GM13977 (cell line): ENCODE data around the gene KRT74.

Experiments used
- DNase-seq: peaks from one replicate; pipeline ENCODE4 v3.0.0; 2012; ENCODE audit warnings: low spot score
- CTCF ChIP-seq: IDR thresholded peaks from 2 replicates; pipeline ENCODE4 v1.5.1; 2012; ENCODE audit warnings: mild to moderate bottlenecking, control low read depth; ENCODE audit not compliant: insufficient read depth; ENCODE audit errors: extremely low read depth, missing control alignments
- in situ Hi-C: fragments of 300-500 bp; cut with MboI; formaldehyde crosslinking; loops from one replicate; pipeline ENCODE4 v1.12.0; 2022; ENCODE audit warnings: low sequenced_read_pairs, low pct_unique_long_range_greater_than_20kb, mixed read lengths, inconsistent platforms; ENCODE audit not compliant: unreplicated experiment

KRT74 gene

GRCh38 chr12:52558781-52559445 is 14.7 kb downstream of the KRT74 start:
- no peak for TF ChIP-seq CTCF
- DNase-seq: no peak
- in situ Hi-C loops: no loop called here

GRCh38 chr12:52557476-52557875 is 16.2 kb downstream of the KRT74 start:
- in situ Hi-C loops: no loop called here

GRCh38 chr12:52555577-52555976 is 18.1 kb downstream of the KRT74 start:
- no peak for TF ChIP-seq CTCF
- no peak for DNase-seq
- in situ Hi-C loops: no loop called here

More at GRCh38 chr12:52557476-52557875, 16.2 kb downstream of the KRT74 start:
- DNase-seq: no peak
- TF ChIP-seq CTCF: no peak

GRCh38 chr12:52552681-52553195 is 20.9 kb downstream of the KRT74 start, which contains the start of gene KRT71:
TSS of gene KRT71 (minus strand) at chr12:52553145. CDS start at chr12:52553077, 68 bp downstream.
- no peak for TF ChIP-seq CTCF
- in situ Hi-C loops: no loop called here
- DNase-seq: no peak

- in situ Hi-C loops: no loop called here
- no peak for DNase-seq
- no peak for TF ChIP-seq CTCF
These were observed 21.6 kb downstream of the KRT74 start for GRCh38 chr12:52552055-52552454.

GRCh38 chr12:52551216-52551865 is 22.3 kb downstream of the KRT74 start:
- in situ Hi-C loops: no loop called here
- no peak for TF ChIP-seq CTCF
- no peak for DNase-seq
